K562 (cell line): ENCODE data around the gene PRICKLE2. TPM values are rescaled to one million over a fixed set of nuclear protein-coding genes. Genes with fewer than 3 reads are reported as not detected.
A peak's percentile ranks its signal among the peaks of the same experiment; 100 is the strongest.

Experiments
- ATAC-seq: fragments of 200-7000 bp; cut with Tn5 transposase; 3 replicates; pipeline ENCODE4 v1.9.1; 2020; ENCODE audit warnings: moderate library complexity
- BruUV-seq: library from RNA; stranded (reverse); fragments of 400-500 nt; replicated peaks from 2 replicates; lab custom pipeline; 2021; lab: Mats Ljungman, UMichigan
- CTCF ChIA-PET: fragments of 300-600 bp; formaldehyde crosslinking; extraction: SDS; loops from one replicate; lab custom pipeline; 2021; ENCODE audit warnings: low intra/inter-chr PET ratio; lab: Yijun Ruan, JAX
- POLR2A ChIA-PET: fragments of 300-600, 350-650 bp; sonication (Branson Sonifier 250); formaldehyde crosslinking; extraction: SDS; loops from one replicate; lab custom pipeline; 2021; ENCODE audit warnings: antibody characterized with exemption, inconsistent platforms; lab: Yijun Ruan, JAX
- DNase-seq, 4 experiments: peaks; one replicate each; pipeline versions ENCODE4 v3.0.0 to v3.0.0-alpha.2; 2011 to 2018; ENCODE audit warnings: low spot score in 3 of 4, mixed read lengths in 3 of 4; ENCODE audit errors: extremely low read depth in 1 of 4
- FAIRE-seq: peaks from 2 replicates; lab custom pipeline; 2011; peaks lifted over from hg19 to GRCh38; lab: Jason Lieb, UNC
- H2AFZ ChIP-seq: 2 replicates; pipeline ENCODE4 v1.6.0; 2011; ENCODE audit warnings: low read depth, low read length, control low read depth, inconsistent platforms
- H3K27ac ChIP-seq: fragments of 200-600 bp; 3 replicates; pipeline ENCODE4 v1.8.0; 2011; ENCODE audit warnings: low read depth, mild to moderate bottlenecking, control low read depth, inconsistent platforms, low read length, moderate library complexity, mixed read lengths; ENCODE audit errors: extremely low read depth
- H3K27me3 ChIP-seq, 2 experiments: fragments of 300-600 bp in 1 of 2; 2 replicates in 1 of 2; 3 replicates in 1 of 2; pipeline versions ENCODE4 v1.6.0 to v1.8.0; 2011; ENCODE audit warnings: inconsistent platforms in 2 of 2, low read length in 2 of 2, mild to moderate bottlenecking in 1 of 2, mixed read lengths in 1 of 2, moderate library complexity in 1 of 2; ENCODE audit not compliant: control insufficient read depth in 2 of 2, insufficient read depth in 2 of 2
- H3K36me3 ChIP-seq: fragments of 300-600 bp; 3 replicates; pipeline ENCODE4 v1.8.0; 2011; ENCODE audit warnings: mild to moderate bottlenecking, low read length, inconsistent platforms; ENCODE audit not compliant: control insufficient read depth, insufficient read depth
- H3K4me1 ChIP-seq, 2 experiments: fragments of 200-600 bp in 1 of 2; replicated peaks in 1 of 2; 2 replicates in 1 of 2; 3 replicates in 1 of 2; pipeline versions ENCODE4 v1.5.1 to v1.8.0; 2011; ENCODE audit warnings: inconsistent platforms in 2 of 2, low read length in 2 of 2, mild to moderate bottlenecking in 1 of 2, mixed read lengths in 1 of 2, moderate library complexity in 1 of 2; ENCODE audit not compliant: control insufficient read depth in 2 of 2, insufficient read depth in 2 of 2
- H3K4me2 ChIP-seq: 2 replicates; pipeline ENCODE4 v1.6.1; 2011; ENCODE audit warnings: low read length, control low read depth, inconsistent platforms, mixed read lengths; ENCODE audit not compliant: insufficient read depth
- H3K4me3 ChIP-seq: fragments of 200-600 bp; sonication (generic), shearing (Covaris generic); 2 replicates; pipeline ENCODE4 v1.5.1; 2016; ENCODE audit warnings: control low read depth, inconsistent platforms
- H3K79me2 ChIP-seq: fragments of 200-600 bp; 3 replicates; pipeline ENCODE4 v1.8.0; 2011; ENCODE audit warnings: low read length, inconsistent platforms; ENCODE audit not compliant: control insufficient read depth, insufficient read depth
- H3K9ac ChIP-seq, 2 experiments: 2 replicates each; pipeline versions ENCODE4 v1.6.0 to v1.6.1; 2011; ENCODE audit warnings: low read depth in 2 of 2, low read length in 2 of 2, control low read depth in 1 of 2, inconsistent platforms in 1 of 2, mild to moderate bottlenecking in 1 of 2, mixed read lengths in 1 of 2; ENCODE audit not compliant: insufficient read depth in 1 of 2
- H3K9me1 ChIP-seq: one replicate; pipeline ENCODE4 v1.6.0; 2011; ENCODE audit warnings: inconsistent platforms, mild to moderate bottlenecking, low read length, moderate library complexity; ENCODE audit not compliant: control insufficient read depth, insufficient read depth
- H3K9me3 ChIP-seq: replicated peaks from 2 replicates; pipeline ENCODE4 v1.5.1; 2011; ENCODE audit warnings: low read depth, low read length, inconsistent platforms; ENCODE audit not compliant: control insufficient read depth, insufficient read depth
- H4K20me1 ChIP-seq: replicated peaks from 2 replicates; pipeline ENCODE4 v1.6.1; 2011; ENCODE audit warnings: low read length, inconsistent platforms, mixed read lengths; ENCODE audit not compliant: control insufficient read depth, insufficient read depth
- HDGF ChIP-seq: fragments of 450-650 bp; IDR thresholded peaks from 2 replicates; pipeline ENCODE4 v1.6.1; 2016
- HEY1 ChIP-seq: fragments of 250-450 bp; sonication (Bioruptor Pico); IDR thresholded peaks from 2 replicates; pipeline ENCODE4 v1.5.0; 2020; ENCODE audit warnings: mild to moderate bottlenecking, moderate library complexity, borderline replicate concordance
- KHSRP ChIP-seq: fragments of 450-650 bp; IDR thresholded peaks from 2 replicates; pipeline ENCODE4 v1.6.1; 2017
- SMARCC2 ChIP-seq: fragments of 450-650 bp; IDR thresholded peaks from 2 replicates; pipeline ENCODE4 v1.6.1; 2017; ENCODE audit warnings: antibody characterized with exemption, moderate library complexity, mild to moderate bottlenecking, low read depth
- ZBTB11 ChIP-seq, 3 experiments: fragments of 200-800 bp in 1 of 3; fragments of 250-450 bp in 1 of 3; fragments of 450-650 bp in 1 of 3; sonication (Bioruptor Pico) in 1 of 3; sonication (Bioruptor generic) in 1 of 3; formaldehyde crosslinking in 1 of 3; IDR thresholded peaks; 2 replicates each; pipeline versions ENCODE4 v1.6.1 to v1.8.0; 2016 to 2022; ENCODE audit warnings: mild to moderate bottlenecking in 2 of 3, missing genetic modification characterization in 2 of 3, missing compliant biosample characterization in 1 of 3, moderate library complexity in 1 of 3
- ZNF277 ChIP-seq: fragments of 250-450 bp; sonication (Bioruptor Pico); IDR thresholded peaks from 2 replicates; pipeline ENCODE4 v1.8.0; 2022; ENCODE audit warnings: inconsistent platforms, mild to moderate bottlenecking, moderate library complexity, borderline replicate concordance
- WGBS: fragments of 100-300 bp; shearing (Covaris generic); methylation state at CpG from one replicate; pipeline ENCODE4 v1.1.6; 2016; ENCODE audit warnings: low coverage, mixed read lengths; ENCODE audit not compliant: insufficient coverage; ENCODE audit errors: missing lambda C conversion rate; 5-methylcytosine and 5-hydroxymethylcytosine counted together
- in situ Hi-C: fragments of 300-500 bp; cut with MboI; formaldehyde crosslinking; loops from 4 replicates; pipeline ENCODE4 v1.15.0; 2018; ENCODE audit warnings: inconsistent platforms, mixed read lengths
- intact Hi-C: fragments of 100-400 bp; cut with micrococcal nuclease; formaldehyde crosslinking; loops from 2 replicates; pipeline ENCODE4 v1.14.2; 2022
- polyA plus RNA-seq, 8 experiments: library from polyadenylated mRNA; depleted of rRNA in 4 of 8; stranded (reverse) in 5 of 8; unstranded in 3 of 8; fragments of >200 nt; fragmentation: Nextera tagmentation in 2 of 8; fragmentation: Illumina TruSeq in 1 of 8; extraction: Ambion mirVana in 2 of 8; extraction: Trizol in 1 of 8; gene quantifications; 2 replicates each; pipeline versions ENCODE4 v1.2.1 to v1.2.3, GENCODE V29; 2011 to 2014; ENCODE audit warnings: inconsistent platforms in 1 of 8, missing spikeins in 1 of 8
- total RNA-seq, 7 experiments: library from RNA; depleted of rRNA in 6 of 7; stranded (reverse); fragments of >200 nt in 6 of 7; fragmentation: Illumina TruSeq in 2 of 7; extraction: Trizol in 2 of 7; gene quantifications; 2 replicates each; pipeline versions ENCODE4 v1.2.1 to v1.2.3, GENCODE V29; 2011 to 2021; ENCODE audit warnings: low replicate concordance in 1 of 7

PRICKLE2 gene
- total and polyA plus RNA-seq, 9 of the 15 experiments (the other 6 are each of a cell fraction or from before 2014, with no cell fraction given), result 0.07 to 0.09 TPM; not detected in 7

GRCh38 chr3:64134882-64135281, 90.4 kb downstream of the PRICKLE2 start (continued):
- TF ChIP-seq SMARCC2, result no peak

- H3K27ac ChIP-seq, result no peak overlapping the region
- H3K9me1 ChIP-seq, result no peaks in the 10 kb centered on the region
- no peaks in the 10 kb centered on the region for H3K36me3 ChIP-seq
- ChIA-PET CTCF (no interaction called here), POLR2A (no interaction called here)
- no peak for ATAC-seq
- H4K20me1 ChIP-seq, result no peaks in the 10 kb centered on the region; the same call in 1 of the 2 replicates
- H3K79me2 ChIP-seq, result no peaks in the 10 kb centered on the region
- H3K4me3 ChIP-seq, result no peak overlapping the region
- H3K4me2 ChIP-seq, result no peak overlapping the region
- H3K9me3 ChIP-seq, result no peaks in the 10 kb centered on the region
- whole genome bisulfite sequencing, result 0% methylated on average over 6 of the region's 6 CpGs
- no peak overlapping the region for H2AFZ ChIP-seq
- in situ Hi-C loops, result no loop called here
- H3K4me1 ChIP-seq, result no peaks in the 10 kb centered on the region
- peaks cover 0 to 8% of the 10 kb centered on the region in 2 experiments; a peak in 1 of 5 replicates for H3K27me3 ChIP-seq
- DNase-seq, result no peak
- FAIRE-seq, result no peak
- intact Hi-C loops, result no loop called here
- no peak overlapping the region for H3K9ac ChIP-seq
- TF ChIP-seq ZNF277 (CRISPR knock-in tag), result no peak
- TF ChIP-seq HDGF, result no peak
- no peak for TF ChIP-seq HEY1 (CRISPR knock-in tag)
- peak in 1 of 3 experiments; percentile 43; a peak in 1 of 6 replicates for TF ChIP-seq ZBTB11 (CRISPR knock-in tag; IDR thresholded peaks at IDR 0.05)
- TF ChIP-seq KHSRP, result no peak
- no TSS peak for BruUV-seq
These were observed 91.3 kb downstream of the PRICKLE2 start for GRCh38 chr3:64133987-64134386.
